ENCODE results near the gene PRRT1B.

Gene PRRT1B

DNA sequence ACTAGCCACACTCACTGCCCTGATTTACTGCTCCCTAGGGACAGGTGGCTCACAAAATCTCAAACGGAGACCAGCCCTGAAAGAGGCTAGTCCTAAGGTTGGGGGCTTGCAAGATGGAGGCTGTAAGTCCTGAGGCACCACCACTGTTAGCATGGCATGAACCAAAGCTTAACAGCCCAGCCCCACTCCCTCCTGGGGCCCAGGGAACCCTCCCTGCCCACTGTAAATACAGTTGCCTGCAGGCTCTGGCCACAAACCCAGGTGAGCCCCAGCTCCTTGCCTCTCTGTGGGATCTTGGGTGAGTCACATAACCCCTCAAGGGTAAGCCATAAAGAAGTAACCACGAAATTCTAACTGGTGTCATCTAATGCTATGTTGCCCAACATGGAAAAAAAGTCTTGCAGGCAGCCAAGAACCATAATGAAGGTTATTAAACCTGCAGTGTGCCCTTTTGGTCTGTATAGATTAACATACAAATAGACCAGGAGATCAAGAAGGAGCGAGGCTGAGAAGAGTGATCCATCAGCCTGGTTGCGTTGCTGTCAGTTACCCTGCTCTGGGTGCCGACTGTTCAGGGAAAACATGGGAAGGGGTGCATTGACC, 44.3 kb upstream of the PRRT1B start:
- no peaks in the 10 kb centered on the region for H3K9me3 Mint-ChIP-seq
- H3K27ac Mint-ChIP-seq = peak overlapping the region; percentile 37 to 68 (median 49)
- peak overlapping the region; percentile 81 to 90 (median 89) for H3K4me3 Mint-ChIP-seq
- peaks cover 13% of the 10 kb centered on the region for H3K4me1 Mint-ChIP-seq
- TF ChIP-seq CTCF (IDR thresholded peaks at IDR 0.05; ENCODE audit: unreplicated experiment in 3 of 3) = no peak
- H3K27me3 Mint-ChIP-seq (ENCODE audit: low read depth) = no peaks in the 10 kb centered on the region
- H3K36me3 Mint-ChIP-seq (ENCODE audit: low read depth) = peaks cover 45% of the 10 kb centered on the region

GRCh38 chr9:131502781-131503625, 42.3 kb upstream of the PRRT1B start, which contains the start of gene POMT1:
TSS of gene POMT1 (plus strand) at chr9:131502918. CDS start at chr9:131504219, 1,301 bp downstream.
- no peaks in the 10 kb centered on the region for H3K9me3 Mint-ChIP-seq
- no peaks in the 10 kb centered on the region for H3K27me3 Mint-ChIP-seq (ENCODE audit: low read depth)
- H3K4me1 Mint-ChIP-seq = peaks cover 13% of the 10 kb centered on the region
- peak within 1 kb of the TSS; percentile 44 to 79 (median 57) for H3K27ac Mint-ChIP-seq
- peaks cover 42% of the 10 kb centered on the region for H3K36me3 Mint-ChIP-seq (ENCODE audit: low read depth)
- H3K4me3 Mint-ChIP-seq = peak within 1 kb of the TSS; percentile 90 to 93 (median 93)
- no peak for TF ChIP-seq CTCF (IDR thresholded peaks at IDR 0.05; ENCODE audit: unreplicated experiment in 3 of 3)

- no peak for TF ChIP-seq CTCF (IDR thresholded peaks at IDR 0.05; ENCODE audit: unreplicated experiment in 3 of 3)
- peaks cover 40% of the 10 kb centered on the region for H3K36me3 Mint-ChIP-seq (ENCODE audit: low read depth)
- H3K4me3 Mint-ChIP-seq = peak overlapping the region; percentile 90 to 93 (median 93)
- H3K9me3 Mint-ChIP-seq = no peaks in the 10 kb centered on the region
- no peaks in the 10 kb centered on the region for H3K27me3 Mint-ChIP-seq (ENCODE audit: low read depth)
- peak overlapping the region in 2 of 3 experiments; percentile 57 to 62 for H3K27ac Mint-ChIP-seq
- H3K4me1 Mint-ChIP-seq = peaks cover 13% of the 10 kb centered on the region
Observed at GRCh38 chr9:131503626-131504465, 41.5 kb upstream of the PRRT1B start.

- Mint-ChIP-seq H3K27ac (no peak overlapping the region), H3K27me3 (ENCODE audit: low read depth) (no peaks in the 10 kb centered on the region), H3K36me3 (ENCODE audit: low read depth) (peaks cover 36% of the 10 kb centered on the region), H3K4me3 (peak overlapping the region; percentile 90 to 93 (median 93)), H3K4me1 (peaks cover 13% of the 10 kb centered on the region), H3K9me3 (no peaks in the 10 kb centered on the region)
- no peak for TF ChIP-seq CTCF (IDR thresholded peaks at IDR 0.05; ENCODE audit: unreplicated experiment in 3 of 3)
Observed at GRCh38 chr9:131505012-131505411, 40.3 kb upstream of the PRRT1B start.

GRCh38 chr9:131511416-131511815, 33.9 kb upstream of the PRRT1B start:
- Mint-ChIP-seq H3K36me3 (ENCODE audit: low read depth) (peaks cover 40% of the 10 kb centered on the region), H3K4me3 (no peak overlapping the region), H3K27ac (no peak overlapping the region), H3K9me3 (no peaks in the 10 kb centered on the region), H3K4me1 (no peaks in the 10 kb centered on the region), H3K27me3 (ENCODE audit: low read depth) (no peaks in the 10 kb centered on the region)
- TF ChIP-seq CTCF (IDR thresholded peaks at IDR 0.05; ENCODE audit: unreplicated experiment in 3 of 3) = no peak
